SK-N-SH (cell line): ENCODE data around the gene PTPN12. TPM values are rescaled to one million over a fixed set of nuclear protein-coding genes. Genes with fewer than 3 reads are reported as not detected.

Experiments used
- CTCF ChIA-PET: fragments of 300-600, 350-600 bp; formaldehyde crosslinking; extraction: SDS; loops from one replicate; lab custom pipeline; 2021; lab: Yijun Ruan, JAX
- POLR2A ChIA-PET: fragments of 350-600 bp; sonication (Branson Sonifier 250); formaldehyde crosslinking; extraction: SDS; loops from one replicate; lab custom pipeline; 2020; ENCODE audit warnings: antibody characterized with exemption, inconsistent platforms; lab: Yijun Ruan, JAX
- DNase-seq: peaks from one replicate; pipeline ENCODE4 v3.0.0; 2012
- H2AFZ ChIP-seq: fragments of 200-600 bp; sonication (generic); 2 replicates; pipeline ENCODE4 v1.8.1; 2016; ENCODE audit warnings: antibody characterized with exemption, mild to moderate bottlenecking, low read depth
- H3F3A ChIP-seq: fragments of 200-600 bp; sonication (generic); replicated peaks from 2 replicates; pipeline ENCODE3; 2016; ENCODE audit warnings: antibody characterized with exemption, mild to moderate bottlenecking; ENCODE audit not compliant: insufficient read depth
- H3K27ac ChIP-seq, 2 experiments: fragments of 200-500 bp in 1 of 2; fragments of 200-600 bp in 1 of 2; sonication (Bioruptor generic) in 1 of 2; sonication (generic), shearing (Covaris generic) in 1 of 2; 2 replicates each; pipeline versions ENCODE4 v1.5.1 to v1.6.1; 2014 to 2016; ENCODE audit warnings: low read depth in 2 of 2, inconsistent platforms in 1 of 2, low read length in 1 of 2, mild to moderate bottlenecking in 1 of 2, mixed read lengths in 1 of 2
- H3K27me3 ChIP-seq: fragments of 200-600 bp; sonication (generic), shearing (Covaris generic); 2 replicates; pipeline ENCODE4 v1.6.1; 2016; ENCODE audit warnings: mixed run types; ENCODE audit not compliant: insufficient read depth
- H3K36me3 ChIP-seq, 2 experiments: fragments of 200-500 bp in 1 of 2; fragments of 200-600 bp in 1 of 2; sonication (Bioruptor generic) in 1 of 2; sonication (generic) in 1 of 2; replicated peaks in 1 of 2; 2 replicates each; pipeline versions ENCODE3 to v1.5.1; 2014 to 2016; ENCODE audit warnings: low read length in 1 of 2, mild to moderate bottlenecking in 1 of 2; ENCODE audit not compliant: insufficient read depth in 2 of 2, control insufficient read depth in 1 of 2
- H3K4me1 ChIP-seq, 2 experiments: fragments of 200-500 bp in 1 of 2; fragments of 200-600 bp in 1 of 2; sonication (Bioruptor generic) in 1 of 2; sonication (generic), shearing (Covaris generic) in 1 of 2; 2 replicates each; pipeline versions ENCODE4 v1.5.1 to v1.6.1; 2014 to 2016; ENCODE audit warnings: low read depth in 1 of 2, low read length in 1 of 2, mixed run types in 1 of 2; ENCODE audit not compliant: insufficient read depth in 2 of 2, control insufficient read depth in 1 of 2
- H3K4me2 ChIP-seq: fragments of 200-600 bp; sonication (generic), shearing (Covaris generic); 2 replicates; pipeline ENCODE4 v1.6.1; 2017; ENCODE audit warnings: mixed run types
- H3K4me3 ChIP-seq, 2 experiments: fragments of 200-500 bp in 1 of 2; fragments of 200-600 bp in 1 of 2; sonication (Bioruptor generic) in 1 of 2; sonication (generic), shearing (Covaris generic) in 1 of 2; 2 replicates each; pipeline versions ENCODE4 v1.5.1 to v1.8.1; 2014 to 2016; ENCODE audit warnings: low read depth in 2 of 2, inconsistent platforms in 1 of 2, low read length in 1 of 2, mild to moderate bottlenecking in 1 of 2, mixed read lengths in 1 of 2, moderate library complexity in 1 of 2
- H3K79me2 ChIP-seq: fragments of 200-600 bp; sonication (generic); 2 replicates; pipeline ENCODE4 v1.8.1; 2017; ENCODE audit warnings: mild to moderate bottlenecking; ENCODE audit not compliant: insufficient read depth
- H3K9ac ChIP-seq: fragments of 200-600 bp; sonication (generic); 2 replicates; pipeline ENCODE4 v1.6.1; 2017; ENCODE audit warnings: mixed run types
- H3K9me2 ChIP-seq: fragments of 200-600 bp; sonication (generic); 2 replicates; pipeline ENCODE4 v1.6.1; 2017; ENCODE audit warnings: mixed run types
- H3K9me3 ChIP-seq: fragments of 200-600 bp; sonication (generic); 2 replicates; pipeline ENCODE4 v1.6.1; 2017; ENCODE audit warnings: mixed run types, mild to moderate bottlenecking, moderate library complexity
- H4K20me1 ChIP-seq: fragments of 200-600 bp; sonication (generic); 2 replicates; pipeline ENCODE4 v1.6.1; 2017; ENCODE audit warnings: mild to moderate bottlenecking, mixed run types; ENCODE audit not compliant: insufficient read depth
- CHD2 ChIP-seq: fragments of 150-350 bp; IDR thresholded peaks from 2 replicates; pipeline ENCODE4 v1.6.1; 2018; ENCODE audit warnings: low read length; ENCODE audit not compliant: partially characterized antibody
- ELF1 ChIP-seq: IDR thresholded peaks from 2 replicates; pipeline ENCODE4 v1.4.0; 2012
- EZH2phosphoT487 ChIP-seq: fragments of 200-600 bp; sonication (generic); IDR thresholded peaks from 2 replicates; pipeline ENCODE4 v1.6.1; 2017; ENCODE audit warnings: low read depth, mixed run types, mild to moderate bottlenecking, antibody characterized with exemption, moderate library complexity, borderline replicate concordance
- FOSL2 ChIP-seq: IDR thresholded peaks from 2 replicates; pipeline ENCODE4 v1.4.0; 2012; ENCODE audit warnings: low read depth, mild to moderate bottlenecking, moderate library complexity, borderline replicate concordance
- FOXJ3 ChIP-seq: sonication (generic); formaldehyde crosslinking; IDR thresholded peaks from 2 replicates; pipeline ENCODE4 v1.5.1; 2020; ENCODE audit warnings: mild to moderate bottlenecking, missing genetic modification reagents
- GATA2 ChIP-seq: sonication (generic); formaldehyde crosslinking; IDR thresholded peaks from 2 replicates; pipeline ENCODE4 v1.5.0; 2020; ENCODE audit warnings: mild to moderate bottlenecking, missing genetic modification reagents
- JUND ChIP-seq: IDR thresholded peaks from 2 replicates; pipeline ENCODE4 v1.4.0; 2012
- MXI1 ChIP-seq: IDR thresholded peaks from 2 replicates; pipeline ENCODE4 v1.6.1; 2012; ENCODE audit warnings: mild to moderate bottlenecking, low read depth, low read length, improper control_type of control experiment
- NFIC ChIP-seq: IDR thresholded peaks from 2 replicates; pipeline ENCODE4 v1.4.0; 2012; ENCODE audit warnings: borderline replicate concordance
- RXRA ChIP-seq: IDR thresholded peaks from 2 replicates; pipeline ENCODE4 v1.4.0; 2012; ENCODE audit warnings: low read depth, mild to moderate bottlenecking, borderline replicate concordance
- SIN3A ChIP-seq: IDR thresholded peaks from 2 replicates; pipeline ENCODE4 v1.6.1; 2012; ENCODE audit warnings: low read depth, mild to moderate bottlenecking, low read length, moderate library complexity, borderline replicate concordance
- SMC3 ChIP-seq: IDR thresholded peaks from 2 replicates; pipeline ENCODE4 v1.6.1; 2012; ENCODE audit warnings: low read depth, low read length, improper control_type of control experiment
- TAF1 ChIP-seq: IDR thresholded peaks from 2 replicates; pipeline ENCODE4 v1.6.1; 2012; ENCODE audit warnings: low read depth, mild to moderate bottlenecking, low read length, moderate library complexity, borderline replicate concordance
- TCF12 ChIP-seq: IDR thresholded peaks from 2 replicates; pipeline ENCODE4 v1.4.0; 2012
- TEAD4 ChIP-seq: IDR thresholded peaks from 2 replicates; pipeline ENCODE4 v1.4.0; 2012; ENCODE audit warnings: mild to moderate bottlenecking, borderline replicate concordance; ENCODE audit not compliant: insufficient read depth
- USF2 ChIP-seq: fragments of 150-350 bp; IDR thresholded peaks from 2 replicates; pipeline ENCODE4 v1.6.1; 2017; ENCODE audit warnings: antibody characterized with exemption, low read length, low read depth, borderline replicate concordance
- YY1 ChIP-seq: IDR thresholded peaks from 2 replicates; pipeline ENCODE4 v1.4.0; 2012; ENCODE audit warnings: low read depth, mild to moderate bottlenecking
- WGBS: methylation state at CpG from one replicate; pipeline ENCODE4 v1.1.6; 2017; ENCODE audit warnings: low lambda C conversion rate; 5-methylcytosine and 5-hydroxymethylcytosine counted together
- polyA plus RNA-seq, 3 experiments: library from polyadenylated mRNA; depleted of rRNA; stranded (reverse); fragments of >200 nt; gene quantifications; 2 replicates each; pipeline ENCODE4 v1.2.3, GENCODE V29; 2012
- TF ChIP-seq, protein P1 (sequence below): IDR thresholded peaks from 2 replicates; pipeline ENCODE4 v1.4.0; 2012; ENCODE audit warnings: low read depth
- TF ChIP-seq, protein P2 (sequence below): IDR thresholded peaks from 2 replicates; pipeline ENCODE4 v1.4.0; 2012; ENCODE audit warnings: low read depth, borderline replicate concordance

The PTPN12 gene
- polyA plus RNA-seq, 1 of the 3 experiments (the other 2 are of a cell fraction): 23.3 TPM

DNA sequence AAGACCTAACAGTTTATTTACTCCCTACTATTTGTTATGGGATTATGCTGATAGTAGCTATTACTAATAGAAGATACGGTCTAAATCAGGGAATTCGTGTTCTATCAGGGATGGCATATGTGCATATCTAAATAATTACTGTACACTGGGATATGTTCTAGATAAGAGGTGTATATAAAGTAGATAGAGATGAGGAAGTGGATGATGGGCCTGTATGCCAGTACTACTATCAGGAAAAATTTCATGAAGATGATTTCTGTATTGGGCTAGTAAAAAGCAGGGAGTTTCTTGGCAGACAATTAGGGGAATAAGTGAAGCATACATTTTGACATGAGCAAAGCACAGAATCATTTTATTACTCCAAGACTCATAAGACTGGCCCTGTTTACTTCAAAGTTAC lies 26.2 kb downstream of the PTPN12 start:
- Histone ChIP-seq H3K27me3 (no peaks in the 10 kb centered on the region), H3K4me2 (no peak overlapping the region), H3K9me2 (no peaks in the 10 kb centered on the region), H4K20me1 (peaks cover 94% of the 10 kb centered on the region), H3K9ac (no peak overlapping the region), H3K9me3 (no peaks in the 10 kb centered on the region), H3K4me3 (no peak overlapping the region), H2AFZ (no peak overlapping the region), H3K36me3 (peaks cover 0 to 11% of the 10 kb centered on the region in 2 experiments), H3K4me1 (peaks cover 6 to 29% of the 10 kb centered on the region in 2 experiments; a peak in 3 of 4 replicates), H3K27ac (peak overlapping the region in 1 of 2 experiments; percentile 13; a peak in 2 of 4 replicates), H3F3A (peaks cover 20% of the 10 kb centered on the region), H3K79me2 (peaks cover 100% of the 10 kb centered on the region)
- CTCF ChIA-PET: interaction anchor here (1.0 kb wide), 1 partner anchor 12 kb away, joined by 3 read pairs; no protein-coding TSS in a partner anchor
- WGBS: 75% methylated on average over 2 of the region's 2 CpGs
- POLR2A ChIA-PET: no interaction called here
- no peak for TF ChIP-seq EZH2phosphoT487
- TF ChIP-seq TAF1: no peak
- no peak for TF ChIP-seq YY1
- TF ChIP-seq, protein P1, sequence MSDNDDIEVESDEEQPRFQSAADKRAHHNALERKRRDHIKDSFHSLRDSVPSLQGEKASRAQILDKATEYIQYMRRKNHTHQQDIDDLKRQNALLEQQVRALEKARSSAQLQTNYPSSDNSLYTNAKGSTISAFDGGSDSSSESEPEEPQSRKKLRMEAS: no peak
- DNase-seq: no peak

DNA sequence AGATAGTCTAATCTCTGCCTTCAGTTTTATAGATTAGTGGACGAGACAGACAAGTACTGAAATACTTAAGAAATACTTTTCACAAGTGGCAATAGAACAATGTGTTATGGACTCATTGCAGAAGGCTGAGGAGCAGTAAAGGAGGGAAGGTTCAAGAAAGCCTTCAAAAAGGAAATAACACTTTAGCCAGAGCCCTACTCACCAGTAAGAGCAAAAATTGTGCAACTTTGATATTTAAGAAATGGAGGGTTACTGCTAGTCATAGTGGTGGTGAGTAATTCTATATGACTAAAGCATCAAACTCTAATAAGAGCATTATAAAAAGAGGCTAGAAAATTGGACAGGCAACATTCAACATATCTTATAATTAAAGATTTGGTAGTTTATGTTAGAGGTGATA lies 28.8 kb downstream of the PTPN12 start:
- peaks cover under 1 to 19% of the 10 kb centered on the region in 2 experiments for H3K36me3 ChIP-seq
- peaks cover 38% of the 10 kb centered on the region for H3F3A ChIP-seq
- no peak for DNase-seq
- CTCF ChIA-PET: interaction anchor here (1.4 to 1.6 kb wide), 3 partner anchors 20 to 22 kb away, joined by 3 to 6 read pairs (median 4); no protein-coding TSS in a partner anchor
- H3K4me3 ChIP-seq: no peak overlapping the region
- WGBS: 86% methylated on average over 1 of the region's 1 CpG
- H3K9ac ChIP-seq: no peak overlapping the region
- H3K27me3 ChIP-seq: no peaks in the 10 kb centered on the region
- peaks cover 78% of the 10 kb centered on the region for H4K20me1 ChIP-seq
- H3K4me1 ChIP-seq: peaks cover 3 to 44% of the 10 kb centered on the region in 2 experiments; a peak in 3 of 4 replicates
- no peaks in the 10 kb centered on the region for H3K9me3 ChIP-seq
- no peak for TF ChIP-seq TCF12
- no peak for TF ChIP-seq RXRA
- TF ChIP-seq MXI1: no peak
- TF ChIP-seq FOSL2: peak; percentile 57
- no peak overlapping the region for H3K4me2 ChIP-seq
- H2AFZ ChIP-seq: no peak overlapping the region
- H3K27ac ChIP-seq: peak overlapping the region in 1 of 2 experiments; percentile 16; a peak in 1 of 4 replicates
- POLR2A ChIA-PET: no interaction called here
- no peaks in the 10 kb centered on the region for H3K9me2 ChIP-seq
- peaks cover 97% of the 10 kb centered on the region for H3K79me2 ChIP-seq

- Histone ChIP-seq H3K4me2 (no peak overlapping the region), H3K36me3 (peaks cover 6 to 19% of the 10 kb centered on the region in 2 experiments), H3K4me3 (no peak overlapping the region), H3K9ac (no peak overlapping the region), H3K79me2 (peaks cover 97% of the 10 kb centered on the region), H3K9me2 (no peaks in the 10 kb centered on the region), H3K9me3 (no peaks in the 10 kb centered on the region), H4K20me1 (peaks cover 73% of the 10 kb centered on the region), H3K27ac (peak overlapping the region in 1 of 2 experiments; percentile 16; a peak in 2 of 4 replicates), H3F3A (peaks cover 38% of the 10 kb centered on the region), H3K4me1 (peaks cover 3 to 44% of the 10 kb centered on the region in 2 experiments; a peak in 3 of 4 replicates), H2AFZ (no peak overlapping the region), H3K27me3 (no peaks in the 10 kb centered on the region)
- 96% methylated on average over 9 of the region's 9 CpGs for WGBS
- DNase-seq: no peak
- ChIA-PET POLR2A (no interaction called here), CTCF (interaction anchor here (0.7 to 1.0 kb wide), 3 partner anchors 10 to 27 kb away, joined by 3 to 4 read pairs (median 3); no protein-coding TSS in a partner anchor)
- TF ChIP-seq SMC3 (no peak), TEAD4 (no peak), JUND (no peak), CHD2 (no peak), NFIC (no peak), EZH2phosphoT487 (no peak), GATA2 (CRISPR knock-in tag) (no peak), ELF1 (no peak), RXRA (no peak), USF2 (no peak), FOXJ3 (no peak), SIN3A (no peak)
- TF ChIP-seq, protein P2, sequence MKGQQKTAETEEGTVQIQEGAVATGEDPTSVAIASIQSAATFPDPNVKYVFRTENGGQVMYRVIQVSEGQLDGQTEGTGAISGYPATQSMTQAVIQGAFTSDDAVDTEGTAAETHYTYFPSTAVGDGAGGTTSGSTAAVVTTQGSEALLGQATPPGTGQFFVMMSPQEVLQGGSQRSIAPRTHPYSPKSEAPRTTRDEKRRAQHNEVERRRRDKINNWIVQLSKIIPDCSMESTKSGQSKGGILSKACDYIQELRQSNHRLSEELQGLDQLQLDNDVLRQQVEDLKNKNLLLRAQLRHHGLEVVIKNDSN: no peak
Measured at GRCh38 chr7:77566421-77566820, 29.3 kb downstream of the PTPN12 start.
